DOHH2 (cell line): ENCODE measurements around the gene RNF213.
"Not testable (repeated sequence)": the region's sequence is repeated elsewhere in the genome, so short reads cannot be mapped to it uniquely, and the experiment has no call there.

Experiments used
- H3F3A ChIP-seq: fragments of 200-600 bp; sonication (generic), shearing (Covaris generic); 2 replicates; pipeline ENCODE4 v1.6.0; 2016; ENCODE audit warnings: antibody characterized with exemption, mild to moderate bottlenecking; ENCODE audit not compliant: control insufficient read depth, insufficient read depth
- H3K27ac ChIP-seq: fragments of 200-600 bp; sonication (generic); 2 replicates; pipeline ENCODE4 v1.5.1; 2014; ENCODE audit warnings: low read depth, mild to moderate bottlenecking, low read length, moderate library complexity
- H3K27me3 ChIP-seq: fragments of 200-600 bp; sonication (generic); 2 replicates; pipeline ENCODE4 v1.6.1; 2014; ENCODE audit warnings: mild to moderate bottlenecking, low read length, mixed read lengths; ENCODE audit not compliant: control insufficient read depth
- H3K36me3 ChIP-seq: fragments of 200-600 bp; sonication (generic); 2 replicates; pipeline ENCODE4 v1.6.1; 2014; ENCODE audit warnings: mild to moderate bottlenecking, low read length, moderate library complexity, mixed read lengths; ENCODE audit not compliant: control insufficient read depth
- H3K4me1 ChIP-seq: fragments of 200-600 bp; sonication (generic); 2 replicates; pipeline ENCODE4 v1.6.1; 2014; ENCODE audit warnings: mild to moderate bottlenecking, low read length, mixed read lengths; ENCODE audit not compliant: control insufficient read depth
- H3K4me2 ChIP-seq: fragments of 200-600 bp; sonication (generic); 2 replicates; pipeline ENCODE4 v1.6.0; 2014; ENCODE audit warnings: mild to moderate bottlenecking, low read length, moderate library complexity
- H3K4me3 ChIP-seq: fragments of 200-600 bp; sonication (generic); 2 replicates; pipeline ENCODE4 v1.5.1; 2014; ENCODE audit warnings: mild to moderate bottlenecking, low read length, mixed read lengths
- H3K79me2 ChIP-seq: fragments of 200-600 bp; sonication (generic); 2 replicates; pipeline ENCODE4 v1.6.1; 2014; ENCODE audit warnings: mild to moderate bottlenecking, low read length, mixed read lengths; ENCODE audit not compliant: control insufficient read depth
- H3K9me2 ChIP-seq: fragments of 200-600 bp; sonication (generic); replicated peaks from 2 replicates; pipeline ENCODE4 v1.6.1; 2014; ENCODE audit warnings: mild to moderate bottlenecking, low read length, mixed read lengths; ENCODE audit not compliant: control insufficient read depth
- H3K9me3 ChIP-seq: fragments of 200-600 bp; sonication (generic); 2 replicates; pipeline ENCODE4 v1.6.1; 2014; ENCODE audit warnings: antibody characterized with exemption, low read length, mixed read lengths; ENCODE audit not compliant: control insufficient read depth, insufficient read depth
- H4K20me1 ChIP-seq: fragments of 200-600 bp; sonication (generic); 2 replicates; pipeline ENCODE4 v1.6.0; 2014; ENCODE audit warnings: low read depth, mild to moderate bottlenecking, antibody characterized with exemption, low read length, moderate library complexity; ENCODE audit not compliant: control insufficient read depth, insufficient read depth
- CTCF ChIP-seq: fragments of 200-600 bp; sonication (generic); IDR thresholded peaks from one replicate; pipeline ENCODE4 v1.5.1; 2014; ENCODE audit warnings: antibody characterized with exemption, mild to moderate bottlenecking, low read depth, low read length; ENCODE audit not compliant: poor library complexity, severe bottlenecking
- EZH2phosphoT487 ChIP-seq: fragments of 200-600 bp; sonication (generic); IDR thresholded peaks from 2 replicates; pipeline ENCODE4 v1.6.1; 2017; ENCODE audit warnings: borderline replicate concordance, mild to moderate bottlenecking, antibody characterized with exemption, low read length, moderate library complexity, mixed read lengths

The RNF213 gene

GRCh38 chr17:80243526-80244433 lies 16.9 kb upstream of the RNF213 start:
- Histone ChIP-seq H3K9me3 (no peaks in the 10 kb centered on the region), H3F3A (no peaks in the 10 kb centered on the region), H3K4me2 (no peak overlapping the region), H3K9me2 (no peaks in the 10 kb centered on the region), H3K27me3 (no peaks in the 10 kb centered on the region), H3K27ac (no peak overlapping the region), H3K79me2 (no peaks in the 10 kb centered on the region), H3K4me3 (no peak overlapping the region), H3K36me3 (no peaks in the 10 kb centered on the region), H3K4me1 (no peaks in the 10 kb centered on the region), H4K20me1 (no peaks in the 10 kb centered on the region)
- TF ChIP-seq EZH2phosphoT487 (no peak), CTCF (no peak)

GRCh38 chr17:80244448-80244847 lies 16.2 kb upstream of the RNF213 start:
- H3K36me3 ChIP-seq, H3K9me2 ChIP-seq: not testable (repeated sequence)

GRCh38 chr17:80244871-80245509 lies 15.7 kb upstream of the RNF213 start:
- Histone ChIP-seq H3K36me3 (no peaks in the 10 kb centered on the region), H3K4me3 (no peak overlapping the region), H3K27ac (no peak overlapping the region), H3K4me2 (no peak overlapping the region), H3K4me1 (no peaks in the 10 kb centered on the region), H3K9me3 (no peaks in the 10 kb centered on the region), H3K27me3 (no peaks in the 10 kb centered on the region), H4K20me1 (no peaks in the 10 kb centered on the region), H3K9me2 (no peaks in the 10 kb centered on the region), H3K79me2 (no peaks in the 10 kb centered on the region), H3F3A (no peaks in the 10 kb centered on the region)
- TF ChIP-seq CTCF (no peak), EZH2phosphoT487 (no peak)

More at GRCh38 chr17:80244448-80244847, 16.2 kb upstream of the RNF213 start:
- H3K79me2 ChIP-seq, H3K4me3 ChIP-seq, H3K9me3 ChIP-seq, H3K4me2 ChIP-seq, H3F3A ChIP-seq, H3K4me1 ChIP-seq, H3K27me3 ChIP-seq, H3K27ac ChIP-seq, H4K20me1 ChIP-seq: not testable (repeated sequence)
